Heart right ventricle (tissue), 16 donors: ENCODE results near the gene CSNK2A1. TPM values are rescaled to one million over a fixed set of nuclear protein-coding genes. Genes with fewer than 3 reads are reported as not detected.
A peak's percentile ranks its signal among the peaks of the same experiment; 100 is the strongest.

Experiments used
- ATAC-seq, 8 donors: fragments of 200-7000 bp; cut with Tn5 transposase; one replicate each; pipeline ENCODE4 v1.9.1; 2020; ENCODE audit warnings: mild to moderate bottlenecking in 8 of 8, moderate library complexity in 8 of 8, moderate number of reproducible peaks in 1 of 8
- DNase-seq, 2 donors: peaks; one replicate each; pipeline ENCODE4 v3.0.0-alpha.2; 2020
- H3K27ac ChIP-seq, 10 donors: fragments of 200-600 bp; sonication (generic) in 2 of 10; one replicate each; pipeline versions ENCODE4 v1.5.0 to v1.8.0; 2020 to 2022; ENCODE audit warnings: mild to moderate bottlenecking in 3 of 10
- H3K27me3 ChIP-seq, 7 donors: fragments of 200-600 bp; one replicate each; pipeline ENCODE4 v1.8.0; 2021 to 2022; ENCODE audit warnings: mild to moderate bottlenecking in 2 of 7
- H3K36me3 ChIP-seq, 9 donors: fragments of 200-600 bp; sonication (generic) in 1 of 9; one replicate each; pipeline versions ENCODE4 v1.5.0 to v1.8.0; 2020 to 2022; ENCODE audit warnings: mild to moderate bottlenecking in 2 of 9
- H3K4me1 ChIP-seq, 9 donors: fragments of 200-600 bp; sonication (generic) in 1 of 9; one replicate each; pipeline versions ENCODE4 v1.5.0 to v1.8.0; 2020 to 2022; ENCODE audit warnings: mild to moderate bottlenecking in 4 of 9
- H3K4me3 ChIP-seq, 10 donors: fragments of 200-600 bp; sonication (generic) in 2 of 10; one replicate each; pipeline versions ENCODE4 v1.5.0 to v1.8.0; 2020 to 2022; ENCODE audit warnings: mild to moderate bottlenecking in 7 of 10, moderate library complexity in 2 of 10
- H3K9me3 ChIP-seq, 11 donors: fragments of 200-600 bp in 10 of 11; sonication (generic) in 2 of 11; one replicate each; pipeline versions ENCODE4 v1.5.0 to v1.8.0; 2013 to 2022; ENCODE audit warnings: mild to moderate bottlenecking in 2 of 11, control low read depth in 1 of 11, moderate library complexity in 1 of 11
- CTCF ChIP-seq, 9 donors: fragments of 200-600 bp; sonication (generic) in 2 of 9; IDR thresholded peaks; one replicate each; pipeline versions ENCODE4 v1.5.0 to v1.8.0; 2021 to 2022; ENCODE audit warnings: antibody characterized with exemption in 9 of 9, mild to moderate bottlenecking in 5 of 9, moderate library complexity in 1 of 9
- WGBS, 2 donors: extraction: QIAGEN DNeasy Blood & Tissue Kit; methylation state at CpG; one replicate each; pipeline ENCODE4 v1.1.7; 2013; ENCODE audit warnings: inconsistent platforms in 1 of 2; 5-methylcytosine and 5-hydroxymethylcytosine counted together
- intact Hi-C, 10 donors: fragments of 100-400 bp; cut with DNase I; formaldehyde crosslinking; loops; one replicate each; pipeline versions ENCODE4 v1.11.1 to v1.14.2; 2022
- polyA plus RNA-seq, 2 donors: library from polyadenylated mRNA; stranded (reverse); fragments of 200-250 nt; gene quantifications; one replicate each; pipeline ENCODE4 v1.2.3, GENCODE V29; 2013
- total RNA-seq, 10 donors: library from RNA; stranded (reverse); fragmentation: NEBNext Ultra II Directional in 3 of 10; extraction: Animal tissue kit (Norgen Biotek cat#: 25700) in 3 of 10; gene quantifications; one replicate each; pipeline versions ENCODE4 v1.2.1 to v1.2.4, GENCODE V29; 2021 to 2023
- donor health status: Arrhythmogenic right ventricular cardiomyopathy.
- donor health status: ischemic (EF 13 %, LVEDD 7.1; RV severe dilation, severe dysfunction).
- donor health status: healthy with polysubstance abuse.
- donor health status: DM: no; HTN: yes; CAD: no.
- donor health status: DM: no; HTN: no; CAD: no.
- donor health status: ischemic (EF 25% LVEDD 6.9; RV normal size, moderate dysfunction).
- donor health status: ischemic (EF 25% LVEDD 5.7; RV mildly dilated, moderate dysfunction).
- donor health status: healthy.
- donor health status: DM: yes; HTN: yes; CAD: no.
- donor health status: Ischemic cardiomyopathy.
- donor health status: ischemic (EF 35%, LVEDD 5.7; RV mildly dilated, moderate dysfunction).
- donor health status: nonischemic (EF 11% LVEDD 7.7; RV severe dilation, severe dysfunction).
- donor health status: DM: yes; HTN: yes; CAD: no.
- donor health status: PGD.
- donor health status: ischemic (EF 29% LVEDD 5.4; RV normal size, mild dysfunction).
- donor health status: nonischemic (EF 23%, LVEDD 6.1; RV moderate dilation, normal function).

The CSNK2A1 gene
- total and polyA plus RNA-seq, 12 donors = 21.4 to 137 (median 125) TPM

DNA sequence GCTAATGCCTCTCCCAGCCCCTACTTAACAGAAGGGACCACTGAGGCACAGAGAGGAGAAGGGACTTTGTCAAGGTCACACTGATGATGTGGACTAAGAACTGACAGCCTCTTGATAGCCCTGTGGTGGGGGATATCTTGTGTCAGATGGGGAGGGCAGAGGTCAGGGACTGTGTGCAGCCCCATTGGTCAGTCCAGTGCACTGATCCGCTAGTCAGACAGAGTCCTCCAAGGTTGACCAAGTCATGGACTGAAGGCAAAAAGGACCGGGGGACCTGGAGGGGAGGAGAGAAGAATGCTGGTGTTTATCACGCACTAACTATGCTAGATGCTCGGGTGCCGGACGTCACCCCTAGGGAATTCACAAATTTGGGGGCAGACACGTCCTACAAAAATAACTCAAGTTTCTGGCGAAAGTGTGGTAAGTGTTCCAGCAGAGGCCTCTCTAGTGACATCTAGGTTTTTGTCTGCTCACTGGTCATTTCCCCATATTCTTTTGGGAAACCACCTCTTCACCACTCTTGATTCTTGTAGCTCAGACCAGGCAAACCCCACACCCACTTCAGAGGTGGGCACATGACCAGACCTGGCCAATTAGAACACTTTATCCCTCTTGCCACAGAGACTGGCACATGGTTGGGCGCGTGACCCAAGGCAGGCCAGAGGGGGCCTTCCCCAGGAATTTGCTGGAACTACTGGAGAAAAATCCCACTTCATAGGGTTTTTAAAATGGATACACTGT lies 45.5 kb upstream of the CSNK2A1 start:
- Histone ChIP-seq H3K4me3 (no peak overlapping the region), H3K4me1 (peaks cover 7 to 38% (median 28%) of the 10 kb centered on the region in 9 donors), H3K27ac (peak overlapping the region in 9 of 10 donors; percentile 8 to 88 (median 73)), H3K27me3 (no peaks in the 10 kb centered on the region), H3K36me3 (no peaks in the 10 kb centered on the region), H3K9me3 (no peaks in the 10 kb centered on the region)
- 67 to 74% methylated on average over 10 of the region's 10 CpGs for WGBS, 2 donors
- ATAC-seq (peak in 7 of 8 donors; percentile 25 to 57 (median 30)), DNase-seq (no peak)
- peak in 1 of 9 donors; percentile 20 for TF ChIP-seq CTCF (IDR thresholded peaks at IDR 0.05)
- intact Hi-C loops = loop anchor here in 1 of 10 donors (2.0 kb wide), 1 partner anchor 14 kb away; no protein-coding TSS in a partner anchor

DNA sequence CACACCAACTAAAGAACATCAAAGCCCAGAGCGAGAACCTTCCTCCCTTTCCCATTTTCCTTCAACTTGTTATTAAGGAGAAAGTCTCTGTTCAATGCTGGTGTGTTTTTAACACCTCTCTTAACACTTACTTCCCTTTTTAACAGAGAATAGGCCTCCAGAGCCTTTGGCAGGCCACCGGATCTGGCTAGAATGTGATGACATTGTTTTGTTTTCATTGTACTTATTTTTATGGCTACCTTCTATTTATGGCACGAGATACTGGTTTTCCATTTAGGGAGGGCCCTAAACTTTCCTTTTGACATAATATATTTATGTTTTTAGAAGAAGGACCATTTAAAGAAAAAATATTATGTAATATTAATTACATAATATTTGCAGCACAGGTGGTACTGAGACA lies 44.9 kb upstream of the CSNK2A1 start:
- ATAC-seq = peak in 6 of 8 donors; percentile 57 to 83 (median 72)

DNA sequence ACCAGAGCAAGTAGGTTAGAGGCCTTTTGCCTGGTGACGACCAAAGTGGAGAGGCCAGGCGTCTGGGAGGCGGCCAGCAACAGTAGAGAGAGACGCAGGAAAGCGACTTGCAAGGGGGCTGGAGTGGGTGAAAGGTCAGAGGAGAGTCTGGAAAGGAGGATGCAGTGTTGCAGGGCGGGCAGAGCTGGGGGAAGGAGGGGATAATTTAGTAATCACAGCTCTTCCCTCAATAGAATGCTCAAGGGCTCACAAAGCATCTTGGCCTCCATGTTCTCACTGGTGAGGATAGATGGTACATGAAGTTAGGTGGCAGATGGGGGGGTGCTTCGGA lies 41.3 kb upstream of the CSNK2A1 start:
- Histone ChIP-seq H3K36me3 (no peaks in the 10 kb centered on the region), H3K27me3 (no peaks in the 10 kb centered on the region), H3K9me3 (no peaks in the 10 kb centered on the region), H3K4me3 (no peak overlapping the region), H3K27ac (peak overlapping the region in 3 of 10 donors; percentile 9 to 48 (median 16)), H3K4me1 (peaks cover 7 to 37% (median 28%) of the 10 kb centered on the region in 9 donors)
- intact Hi-C loops = no loop called here
- peak in 5 of 8 donors; percentile 45 to 65 (median 51) for ATAC-seq
- TF ChIP-seq CTCF (IDR thresholded peaks at IDR 0.05) = no peak
- 73 to 78% methylated on average over 7 of the region's 7 CpGs for WGBS, 2 donors
- DNase-seq = peak in 1 of 2 donors; percentile 44

More for the DNA sequence above, 44.9 kb upstream of the CSNK2A1 start:
- Histone ChIP-seq H3K9me3 (no peaks in the 10 kb centered on the region), H3K27me3 (no peaks in the 10 kb centered on the region), H3K36me3 (no peaks in the 10 kb centered on the region), H3K27ac (peak overlapping the region in 9 of 10 donors; percentile 8 to 88 (median 73)), H3K4me1 (peaks cover 7 to 38% (median 28%) of the 10 kb centered on the region in 9 donors), H3K4me3 (no peak overlapping the region)
- no peak for TF ChIP-seq CTCF (IDR thresholded peaks at IDR 0.05)
- 28 to 30% methylated on average over 3 of the region's 3 CpGs for WGBS, 2 donors
- no peak for DNase-seq
- intact Hi-C loops = loop anchor here in 1 of 10 donors (2.0 kb wide), 1 partner anchor 14 kb away; no protein-coding TSS in a partner anchor

- Histone ChIP-seq H3K4me3 (no peak overlapping the region), H3K9me3 (no peaks in the 10 kb centered on the region), H3K27me3 (no peaks in the 10 kb centered on the region), H3K4me1 (peaks cover 6 to 31% (median 24%) of the 10 kb centered on the region in 9 donors), H3K27ac (peak overlapping the region in 2 of 10 donors; percentile 9 to 48), H3K36me3 (no peaks in the 10 kb centered on the region)
- intact Hi-C loops = no loop called here
- no peak for DNase-seq
- WGBS, 2 donors = 67 to 73% methylated on average over 8 of the region's 8 CpGs
- TF ChIP-seq CTCF (IDR thresholded peaks at IDR 0.05) = no peak
- ATAC-seq = peak in 4 of 8 donors; percentile 39 to 61 (median 44)
Measured at GRCh38 chr20:584161-584970, 40.8 kb upstream of the CSNK2A1 start.
